GM19395 (cell line): ENCODE measurements around the gene NAV2.

Experiments
- ATAC-seq: cut with Tn5 transposase; IDR thresholded peaks from one replicate; pipeline ENCODE4 v1.9.1; 2021; ENCODE audit warnings: mild to moderate bottlenecking, moderate library complexity; ENCODE audit not compliant: unreplicated experiment

NAV2 gene

DNA sequence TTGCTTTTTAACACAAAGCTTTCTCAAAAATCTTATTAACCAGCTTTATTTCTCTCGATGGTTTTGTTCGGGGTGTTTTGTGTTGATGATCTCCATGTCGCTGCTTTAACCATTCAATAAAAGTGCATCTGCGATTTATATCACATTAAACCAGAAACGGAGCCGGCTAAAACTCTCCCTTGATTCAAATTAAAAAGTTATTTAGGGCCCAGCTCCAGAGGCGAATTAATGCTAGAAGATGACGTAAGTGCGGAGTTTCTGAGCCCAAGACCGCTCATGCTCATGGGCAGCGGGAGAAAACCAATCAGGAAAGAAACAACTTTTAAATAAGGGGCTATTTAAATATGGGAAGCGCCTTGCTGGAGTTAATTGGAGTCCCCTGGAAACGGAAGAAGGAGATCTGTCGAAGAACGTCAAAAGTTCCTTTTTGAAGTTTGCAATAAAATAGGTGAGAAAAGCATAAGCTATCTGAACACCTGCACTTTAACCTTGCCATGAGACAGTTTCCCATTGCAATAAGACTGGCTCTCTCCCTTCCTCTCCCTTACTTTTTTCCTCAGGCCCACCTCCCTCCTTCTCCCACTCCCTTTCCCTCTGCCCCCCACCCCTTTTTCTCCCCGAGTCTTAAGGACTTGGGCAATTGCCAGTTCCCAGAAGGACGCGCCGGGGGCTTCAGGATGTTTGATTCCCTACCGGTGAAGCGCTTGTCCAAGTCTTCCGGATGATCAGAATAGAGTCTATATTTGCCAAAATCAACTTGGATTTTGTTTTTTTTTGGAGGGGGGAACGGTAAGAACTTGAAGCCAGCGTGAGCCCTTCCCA, 449.5 kb downstream of the NAV2 start:
- no peak for ATAC-seq

DNA sequence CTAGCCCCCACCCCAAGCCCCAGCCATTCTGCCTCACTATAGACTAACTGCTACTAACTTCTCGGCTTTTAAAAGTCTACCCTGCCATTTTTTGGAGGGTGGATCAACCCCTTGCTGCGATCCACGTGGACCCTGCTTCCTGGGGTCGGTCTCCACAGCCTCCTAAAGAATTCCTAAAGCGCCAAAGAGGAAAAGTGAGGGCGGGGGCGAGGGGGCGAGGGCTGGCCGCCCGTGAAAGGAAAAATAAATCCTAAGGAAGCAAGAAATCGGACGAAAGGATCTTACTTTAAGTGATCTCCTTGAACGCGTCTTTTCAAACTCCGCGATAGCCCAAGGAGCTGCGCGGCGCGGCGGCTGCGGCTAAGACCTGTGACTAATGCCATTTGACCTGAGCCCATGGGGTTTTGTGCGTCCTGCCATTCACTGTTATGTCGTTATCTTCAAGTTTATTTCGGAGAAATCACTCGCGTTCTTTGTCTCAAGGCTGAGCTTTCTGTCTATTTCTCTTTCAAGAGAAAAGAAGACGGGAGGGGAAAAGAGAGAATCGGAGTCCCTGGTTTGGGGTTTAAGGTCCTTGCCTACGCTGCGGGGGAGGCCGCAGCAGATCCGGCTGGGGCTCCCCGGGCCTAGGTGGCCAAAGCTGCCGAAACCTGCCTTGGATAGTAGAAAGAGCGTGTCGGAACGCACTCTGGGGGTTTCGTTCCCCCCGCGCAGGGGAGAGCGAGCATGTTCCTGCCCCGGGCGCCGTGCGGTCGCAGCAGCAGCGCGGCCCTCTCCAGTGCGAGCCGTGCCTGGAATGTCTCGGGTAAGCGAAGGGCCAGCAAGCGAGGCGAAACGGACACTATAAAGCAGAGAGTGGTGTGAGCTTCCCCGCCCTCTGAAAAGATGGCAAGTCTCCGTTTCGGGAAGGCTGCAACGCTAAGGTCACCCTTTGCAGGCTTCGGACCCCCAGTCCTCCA, 450.5 kb downstream of the NAV2 start:
- no peak for ATAC-seq

DNA sequence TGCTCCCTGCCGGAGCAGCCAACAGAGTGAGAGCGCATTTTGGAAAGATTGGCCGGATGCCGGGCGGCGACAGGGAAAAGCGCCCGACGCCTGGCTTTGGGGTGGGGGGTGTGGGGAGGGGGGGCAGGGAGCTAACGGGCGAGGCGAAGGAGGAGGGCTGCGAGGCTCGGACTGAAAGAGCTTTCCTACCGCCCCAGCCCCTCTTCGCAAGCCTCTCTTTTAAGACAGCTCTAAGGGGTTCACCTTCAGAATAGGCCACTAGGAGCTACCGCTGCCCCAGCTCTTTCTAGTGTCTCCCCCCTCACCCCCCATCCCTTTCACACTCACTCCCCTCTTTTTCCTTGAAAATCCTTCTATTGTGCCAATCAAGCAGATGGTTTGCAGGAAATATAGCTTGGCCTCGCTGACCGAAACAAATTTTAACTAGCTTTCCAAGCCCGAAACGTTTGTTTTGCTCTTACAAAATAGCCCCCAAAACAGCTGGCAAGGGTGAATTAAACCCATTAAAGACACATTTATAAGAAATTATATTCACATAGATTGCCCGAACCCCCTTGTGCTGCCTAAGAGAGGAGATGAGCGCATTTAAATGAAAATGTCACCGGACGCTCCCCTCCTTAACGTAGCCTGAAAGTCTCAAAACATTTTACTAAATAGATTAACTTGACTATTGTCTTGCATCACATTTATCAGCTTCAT, 451.3 kb downstream of the NAV2 start:
- ATAC-seq, result no peak
